Colonic mucosa (tissue), 4 donors: ENCODE results near the gene OR11A1. TPM values are rescaled to one million over a fixed set of nuclear protein-coding genes. Genes with fewer than 3 reads are reported as not detected.

Experiments used
- DNase-seq: peaks from one replicate; pipeline ENCODE4 v3.0.0-alpha.2; 2020
- H3K27ac ChIP-seq: fragments of 200-600 bp; one replicate; pipeline ENCODE4 v1.8.0; 2021
- H3K27me3 ChIP-seq: fragments of 200-600 bp; one replicate; pipeline ENCODE4 v1.8.0; 2021
- H3K36me3 ChIP-seq: fragments of 200-600 bp; one replicate; pipeline ENCODE4 v1.8.0; 2021
- H3K4me1 ChIP-seq: fragments of 200-600 bp; one replicate; pipeline ENCODE4 v1.8.0; 2021; ENCODE audit warnings: mild to moderate bottlenecking
- H3K4me3 ChIP-seq: fragments of 200-600 bp; one replicate; pipeline ENCODE4 v1.8.0; 2021
- H3K9ac ChIP-seq, 2 donors: one replicate each; pipeline ENCODE4 v1.7.0; 2013; ENCODE audit warnings: control low read depth in 2 of 2, low read depth in 2 of 2, low read length in 2 of 2
- H3K9me3 ChIP-seq: fragments of 200-600 bp; one replicate; pipeline ENCODE4 v1.8.0; 2021
- CTCF ChIP-seq: fragments of 200-600 bp; IDR thresholded peaks from one replicate; pipeline ENCODE4 v1.8.0; 2022; ENCODE audit warnings: antibody characterized with exemption, mild to moderate bottlenecking
- intact Hi-C: fragments of 100-400 bp; cut with DNase I; formaldehyde crosslinking; loops from one replicate; pipeline ENCODE4 v1.14.1; 2022
- total RNA-seq, 2 donors: library from RNA; stranded (reverse); fragmentation: NEBNext Ultra II Directional in 1 of 2; extraction: Animal tissue kit (Norgen Biotek cat#: 25700) in 1 of 2; gene quantifications; one replicate each; pipeline ENCODE4 v1.2.1, GENCODE V29; 2021
- donor health status: healthy.
- donor health status: DM: no; HTN: no; CAD: no.
- donor health status: DM: no; HTN: no; CAD: no.

Gene OR11A1
- total RNA-seq, 2 donors from 2014 or later = not detected

GRCh38 chr6:29424168-29424567 is 32.7 kb downstream of the OR11A1 start:
- no peak for DNase-seq
- Histone ChIP-seq H3K27me3 (no peaks in the 10 kb centered on the region), H3K4me3 (no peak overlapping the region), H3K4me1 (no peaks in the 10 kb centered on the region), H3K36me3 (no peaks in the 10 kb centered on the region), H3K9me3 (no peaks in the 10 kb centered on the region), H3K27ac (no peak overlapping the region), H3K9ac (no peak overlapping the region)
- no peak for TF ChIP-seq CTCF
- intact Hi-C loops = no loop called here

- Histone ChIP-seq H3K36me3 (no peaks in the 10 kb centered on the region), H3K27me3 (no peaks in the 10 kb centered on the region), H3K9me3 (no peaks in the 10 kb centered on the region), H3K4me1 (no peaks in the 10 kb centered on the region), H3K9ac (no peak overlapping the region), H3K4me3 (no peak overlapping the region), H3K27ac (no peak overlapping the region)
- intact Hi-C loops = no loop called here
- no peak for TF ChIP-seq CTCF
- no peak for DNase-seq
These were observed 37.4 kb downstream of the OR11A1 start for GRCh38 chr6:29419516-29419915.

- no peak for TF ChIP-seq CTCF
- H3K9me3 ChIP-seq = no peaks in the 10 kb centered on the region
- intact Hi-C loops = no loop called here
These were observed 42.3 kb downstream of the OR11A1 start, which contains the start of gene OR12D1 for GRCh38 chr6:29414588-29414987. OR12D1 (plus strand) TSS chr6:29414928.

GRCh38 chr6:29403801-29404200 is 53.1 kb downstream of the OR11A1 start:
- H3K27ac ChIP-seq = no peak overlapping the region
- H3K4me3 ChIP-seq = no peak overlapping the region
- TF ChIP-seq CTCF = no peak
- no peaks in the 10 kb centered on the region for H3K4me1 ChIP-seq
- H3K27me3 ChIP-seq = no peaks in the 10 kb centered on the region
- no peaks in the 10 kb centered on the region for H3K36me3 ChIP-seq
- intact Hi-C loops = no loop called here
- no peak for DNase-seq
- no peaks in the 10 kb centered on the region for H3K9me3 ChIP-seq
- H3K9ac ChIP-seq = no peak overlapping the region

More at GRCh38 chr6:29414588-29414987, 42.3 kb downstream of the OR11A1 start, which contains the start of gene OR12D1:
- no peak for DNase-seq
- no peaks in the 10 kb centered on the region for H3K27me3 ChIP-seq
- no peaks in the 10 kb centered on the region for H3K4me1 ChIP-seq
- no peak within 1 kb of the TSS for H3K27ac ChIP-seq
- no peak within 1 kb of the TSS for H3K9ac ChIP-seq
- no peak within 1 kb of the TSS for H3K4me3 ChIP-seq
- no peaks in the 10 kb centered on the region for H3K36me3 ChIP-seq

- H3K9ac ChIP-seq = no peak overlapping the region
- H3K27me3 ChIP-seq = no peaks in the 10 kb centered on the region
- DNase-seq = no peak
- no peak for TF ChIP-seq CTCF
- no peak overlapping the region for H3K27ac ChIP-seq
- no peaks in the 10 kb centered on the region for H3K36me3 ChIP-seq
- H3K4me3 ChIP-seq = no peak overlapping the region
- intact Hi-C loops = no loop called here
- H3K9me3 ChIP-seq = no peaks in the 10 kb centered on the region
- no peaks in the 10 kb centered on the region for H3K4me1 ChIP-seq
These were observed 57.3 kb downstream of the OR11A1 start for GRCh38 chr6:29399525-29399924.

- intact Hi-C loops = no loop called here
- H3K4me3 ChIP-seq = no peak within 1 kb of the TSS
- H3K27ac ChIP-seq = no peak within 1 kb of the TSS
- no peak within 1 kb of the TSS for H3K9ac ChIP-seq
- H3K9me3 ChIP-seq = no peaks in the 10 kb centered on the region
- no peaks in the 10 kb centered on the region for H3K4me1 ChIP-seq
- no peak for DNase-seq
- no peaks in the 10 kb centered on the region for H3K36me3 ChIP-seq
- no peaks in the 10 kb centered on the region for H3K27me3 ChIP-seq
- TF ChIP-seq CTCF = no peak
These were observed 61.5 kb downstream of the OR11A1 start, which contains the start of gene OR12D2 for GRCh38 chr6:29395331-29395730. OR12D2 (plus strand) TSS chr6:29395631; CDS start chr6:29396700, 1,069 bp downstream.
